ENCODE results near the gene TSHR. TPM values are rescaled to one million over a fixed set of nuclear protein-coding genes. Genes with fewer than 3 reads are reported as not detected.

TSHR gene
- total RNA-seq, 1 donor from 2014 or later: not detected

- no peak overlapping the region for H3K4me3 ChIP-seq (ENCODE audit: low read depth, low read length)
- DNase-seq (ENCODE audit: low read depth): no peak
- no peak for TF ChIP-seq CTCF (conservative IDR thresholded peaks at IDR 0.05; ENCODE audit: low read depth, low read length)
Observed at GRCh38 chr14:80926397-80927082, 28.9 kb upstream of the TSHR start.

- H3K4me3 ChIP-seq (ENCODE audit: low read depth, low read length): no peak overlapping the region
- no peak for DNase-seq (ENCODE audit: low read depth)
- TF ChIP-seq CTCF (conservative IDR thresholded peaks at IDR 0.05; ENCODE audit: low read depth, low read length): peak; percentile 25
Observed at GRCh38 chr14:80927083-80927989, 28.1 kb upstream of the TSHR start.

GRCh38 chr14:80930095-80930494, 25.3 kb upstream of the TSHR start:
- H3K4me3 ChIP-seq (ENCODE audit: low read depth, low read length): no peak overlapping the region
- no peak for DNase-seq (ENCODE audit: low read depth)
- no peak for TF ChIP-seq CTCF (conservative IDR thresholded peaks at IDR 0.05; ENCODE audit: low read depth, low read length)

- TF ChIP-seq CTCF (conservative IDR thresholded peaks at IDR 0.05; ENCODE audit: low read depth, low read length): no peak
- no peak overlapping the region for H3K4me3 ChIP-seq (ENCODE audit: low read depth, low read length)
- peak; percentile 93 for DNase-seq (ENCODE audit: low read depth)
Observed at GRCh38 chr14:80930836-80931389, 24.5 kb upstream of the TSHR start.

GRCh38 chr14:80933282-80933681, 22.1 kb upstream of the TSHR start:
- no peak overlapping the region for H3K4me3 ChIP-seq (ENCODE audit: low read depth, low read length)
- DNase-seq (ENCODE audit: low read depth): no peak
- TF ChIP-seq CTCF (conservative IDR thresholded peaks at IDR 0.05; ENCODE audit: low read depth, low read length): no peak

- DNase-seq (ENCODE audit: low read depth): no peak
- no peak for TF ChIP-seq CTCF (conservative IDR thresholded peaks at IDR 0.05; ENCODE audit: low read depth, low read length)
- no peak overlapping the region for H3K4me3 ChIP-seq (ENCODE audit: low read depth, low read length)
Observed at GRCh38 chr14:80933686-80934085, 21.7 kb upstream of the TSHR start.

Measured in epithelial cell of proximal tubule (primary cell).